ENCODE measurements around the gene NPTX1. TPM values are rescaled to one million over a fixed set of nuclear protein-coding genes. Genes with fewer than 3 reads are reported as not detected.
A peak's percentile ranks its signal among the peaks of the same experiment; 100 is the strongest.

The NPTX1 gene
- total and polyA plus RNA-seq, 2 of the 13 experiments (the other 11 are each of a cell fraction or from before 2014, with no cell fraction given): 0.01 TPM; not detected in 1

DNA sequence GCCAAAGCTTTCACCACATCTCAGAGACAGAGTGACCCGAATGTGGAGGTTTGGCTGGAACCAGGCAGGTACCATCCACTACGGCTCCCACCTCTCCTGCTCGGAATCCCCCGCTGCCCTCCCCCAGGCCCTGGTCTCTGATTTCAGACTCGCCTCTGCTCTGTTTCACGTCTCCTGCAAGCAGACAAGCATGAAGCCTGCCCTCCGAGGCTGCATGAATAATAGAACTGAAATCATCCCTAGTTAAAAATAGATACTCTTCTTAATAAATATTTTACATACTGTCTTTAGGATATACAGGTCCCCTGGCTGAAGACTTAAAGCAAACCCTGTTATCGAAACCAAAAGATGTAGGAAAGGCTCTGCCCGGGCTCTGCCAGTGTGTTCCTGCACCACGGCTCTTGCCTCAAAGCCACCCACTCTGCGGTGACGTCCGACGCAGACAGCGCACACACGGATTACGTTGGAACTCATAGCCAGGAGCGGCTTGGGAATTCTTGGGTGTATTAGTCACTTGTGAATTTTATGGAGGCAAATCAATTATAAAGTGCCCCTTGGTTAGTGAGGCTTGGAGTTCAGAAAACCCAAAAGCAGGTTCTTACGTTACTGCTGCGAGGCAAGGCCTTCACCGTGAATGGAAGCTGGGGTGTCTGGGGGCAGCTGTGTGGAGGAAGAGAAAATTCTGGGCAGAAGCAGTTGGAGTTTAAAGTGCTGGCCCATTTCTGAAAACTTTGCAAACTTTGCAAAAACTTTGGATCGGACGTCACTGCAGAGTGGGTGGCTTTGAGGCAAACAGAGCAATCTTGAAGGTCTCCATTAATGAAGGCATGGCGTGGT is 25.6 kb upstream of the NPTX1 start:
- Histone ChIP-seq H3K4me2 (ENCODE audit: low read depth, low read length) (peak overlapping the region; percentile 10; the same call in 1 of the 2 replicates), H3K27me3 (ENCODE audit: control insufficient read depth in 1 of 2, insufficient read depth in 2 of 2, low read length in 2 of 2) (peaks cover 18 to 74% of the 10 kb centered on the region in 2 experiments; a peak in 4 of 5 replicates), H4K20me1 (ENCODE audit: insufficient read depth, low read length) (no peaks in the 10 kb centered on the region), H3K4me3 (replicated peaks in 1 of 3; ENCODE audit: insufficient read depth in 1 of 3, low read depth in 2 of 3, low read length in 3 of 3) (no peak overlapping the region; a peak in 1 of 6 replicates), H3K36me3 (replicated peaks in 1 of 2; ENCODE audit: control insufficient read depth in 1 of 2, insufficient read depth in 2 of 2, low read length in 2 of 2) (no peaks in the 10 kb centered on the region), H3K9me3 (ENCODE audit: low read length) (no peaks in the 10 kb centered on the region), H2AFZ (ENCODE audit: low read length) (no peak overlapping the region), H3K9ac (ENCODE audit: insufficient read depth, low read depth, low read length) (no peak overlapping the region), H3K27ac (ENCODE audit: extremely low read length, insufficient read depth, low read length) (no peak overlapping the region), H3K4me1 (ENCODE audit: insufficient read depth, low read length) (peaks cover 36% of the 10 kb centered on the region), H3K79me2 (ENCODE audit: insufficient read depth, low read length) (no peaks in the 10 kb centered on the region)
- CTCF ChIA-PET (ENCODE audit: low intra/inter-chr PET ratio, low total read pairs): no interaction called here
- ATAC-seq: no peak
- no peak for DNase-seq (ENCODE audit: low spot score)
- FAIRE-seq: no peak
- WGBS (ENCODE audit: low lambda C conversion rate): 48% methylated on average over 22 of the region's 24 CpGs
- intact Hi-C loops (cut with micrococcal nuclease; ENCODE audit: unreplicated experiment): no loop called here
- BruUV-seq (replicated peaks): no TSS peak
- POLR2A ChIA-PET: interaction anchor here (0.6 to 0.8 kb wide), 2 partner anchors 72 to 76 kb away, joined by 3 to 4 read pairs; no protein-coding TSS in a partner anchor
- in situ Hi-C loops (cut with HindIII; ENCODE audit: extremely low pct_ligation_motif_present, low pct_unique_long_range_greater_than_20kb): no loop called here
- no peak for TF ChIP-seq ARNTL (CRISPR knock-in tag; IDR thresholded peaks at IDR 0.05)
- TF ChIP-seq PAX8 (CRISPR knock-in tag; IDR thresholded peaks at IDR 0.05; ENCODE audit: borderline replicate concordance): no peak
- TF ChIP-seq, protein P1, sequence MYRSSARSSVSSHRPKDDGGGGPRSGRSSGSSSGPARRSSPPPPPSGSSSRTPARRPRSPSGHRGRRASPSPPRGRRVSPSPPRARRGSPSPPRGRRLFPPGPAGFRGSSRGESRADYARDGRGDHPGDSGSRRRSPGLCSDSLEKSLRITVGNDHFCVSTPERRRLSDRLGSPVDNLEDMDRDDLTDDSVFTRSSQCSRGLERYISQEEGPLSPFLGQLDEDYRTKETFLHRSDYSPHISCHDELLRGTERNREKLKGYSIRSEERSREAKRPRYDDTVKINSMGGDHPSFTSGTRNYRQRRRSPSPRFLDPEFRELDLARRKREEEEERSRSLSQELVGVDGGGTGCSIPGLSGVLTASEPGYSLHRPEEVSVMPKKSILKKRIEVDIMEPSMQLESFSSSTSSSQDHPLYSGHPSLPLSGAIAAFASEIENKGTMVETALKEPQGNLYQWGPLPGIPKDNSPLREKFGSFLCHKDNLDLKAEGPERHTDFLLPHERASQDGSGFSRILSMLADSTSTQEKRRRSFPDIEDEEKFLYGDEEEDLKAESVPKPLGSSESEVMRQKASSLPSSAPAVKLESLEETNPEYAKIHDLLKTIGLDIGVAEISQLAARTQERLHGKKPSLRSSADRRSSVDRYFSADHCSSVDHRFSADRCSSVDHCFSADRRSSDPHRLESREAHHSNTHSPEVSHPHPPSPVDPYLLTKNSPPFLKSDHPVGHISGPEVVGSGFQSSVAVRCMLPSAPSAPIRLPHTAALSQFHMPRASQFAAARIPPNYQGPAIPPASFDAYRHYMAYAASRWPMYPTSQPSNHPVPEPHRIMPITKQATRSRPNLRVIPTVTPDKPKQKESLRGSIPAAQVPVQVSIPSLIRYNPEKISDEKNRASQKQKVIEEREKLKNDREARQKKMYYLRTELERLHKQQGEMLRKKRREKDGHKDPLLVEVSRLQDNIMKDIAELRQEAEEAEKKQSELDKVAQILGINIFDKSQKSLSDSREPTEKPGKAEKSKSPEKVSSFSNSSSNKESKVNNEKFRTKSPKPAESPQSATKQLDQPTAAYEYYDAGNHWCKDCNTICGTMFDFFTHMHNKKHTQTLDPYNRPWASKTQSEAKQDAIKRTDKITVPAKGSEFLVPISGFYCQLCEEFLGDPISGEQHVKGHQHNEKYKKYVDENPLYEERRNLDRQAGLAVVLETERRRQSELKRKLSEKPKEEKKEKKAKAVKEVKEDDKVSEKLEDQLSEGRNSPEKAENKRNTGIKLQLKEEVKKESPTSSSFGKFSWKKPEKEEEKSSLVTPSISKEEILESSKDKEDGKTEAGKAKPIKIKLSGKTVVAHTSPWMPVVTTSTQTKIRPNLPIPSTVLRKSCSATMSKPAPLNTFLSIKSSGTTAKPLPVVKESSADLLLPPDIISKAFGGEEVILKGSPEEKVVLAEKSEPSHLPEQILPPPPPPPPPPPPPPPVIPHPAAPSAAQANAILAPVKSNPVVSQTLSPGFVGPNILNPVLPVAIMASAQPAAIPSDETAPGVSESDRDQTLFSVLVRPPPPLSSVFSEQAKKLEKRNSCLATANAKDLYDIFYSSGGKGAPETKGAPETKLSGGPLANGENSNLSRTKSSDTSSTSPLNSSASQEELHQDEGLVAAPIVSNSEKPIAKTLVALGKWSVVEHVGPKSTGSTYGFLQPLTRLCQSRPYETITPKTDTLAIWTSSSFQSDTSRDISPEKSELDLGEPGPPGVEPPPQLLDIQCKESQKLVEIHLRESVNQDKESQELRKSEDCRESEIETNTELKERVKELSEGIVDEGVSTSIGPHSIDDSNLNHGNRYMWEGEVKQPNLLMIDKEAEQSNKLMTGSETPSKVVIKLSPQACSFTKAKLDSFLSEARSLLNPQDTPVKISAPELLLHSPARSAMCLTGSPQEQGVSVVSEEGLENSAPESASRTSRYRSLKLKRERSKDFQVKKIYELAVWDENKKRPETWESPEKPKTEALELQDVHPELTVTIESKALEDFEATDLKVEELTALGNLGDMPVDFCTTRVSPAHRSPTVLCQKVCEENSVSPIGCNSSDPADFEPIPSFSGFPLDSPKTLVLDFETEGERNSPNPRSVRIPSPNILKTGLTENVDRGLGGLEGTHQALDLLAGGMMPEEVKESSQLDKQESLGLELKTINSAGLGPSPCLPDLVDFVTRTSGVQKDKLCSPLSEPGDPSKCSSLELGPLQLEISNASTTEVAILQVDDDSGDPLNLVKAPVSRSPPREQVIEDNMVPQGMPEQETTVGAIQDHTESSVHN (CRISPR knock-in tag; IDR thresholded peaks at IDR 0.05): no peak
- no peak for TF ChIP-seq REPIN1 (CRISPR knock-in tag; IDR thresholded peaks at IDR 0.05; ENCODE audit: borderline replicate concordance, low read depth)
- TF ChIP-seq MAFK (conservative IDR thresholded peaks at IDR 0.05 in 1 of 2, IDR thresholded peaks at IDR 0.05 in 1 of 2; ENCODE audit: low read length in 2 of 2): 0 out of 4 replicates have a peak, but pooled peaks of 1 of the 2 experiments have one; percentile 10
